Heart left ventricle (tissue), 16 donors: ENCODE measurements around the gene ACSS3. TPM values are rescaled to one million over a fixed set of nuclear protein-coding genes. Genes with fewer than 3 reads are reported as not detected.

Experiments used
- ATAC-seq, 4 donors: fragments of 200-7000 bp; cut with Tn5 transposase; one replicate each; pipeline ENCODE4 v1.9.1; 2020 to 2022; ENCODE audit warnings: moderate library complexity in 4 of 4, mild to moderate bottlenecking in 3 of 4, moderate number of reproducible peaks in 1 of 4
- DNase-seq, 5 donors: peaks; one replicate each; pipeline ENCODE4 v3.0.0-alpha.2; 2020
- H3K27ac ChIP-seq, 12 donors: fragments of 200-600 bp; sonication (generic) in 4 of 12; one replicate each; pipeline versions ENCODE4 v1.5.0 to v1.8.0; 2016 to 2022; ENCODE audit warnings: mild to moderate bottlenecking in 2 of 12
- H3K27me3 ChIP-seq, 9 donors: fragments of 200-600 bp; sonication (generic) in 2 of 9; one replicate each; pipeline versions ENCODE4 v1.5.1 to v1.8.0; 2016 to 2022; ENCODE audit warnings: mild to moderate bottlenecking in 3 of 9
- H3K36me3 ChIP-seq, 9 donors: fragments of 200-600 bp; sonication (generic) in 2 of 9; one replicate each; pipeline versions ENCODE4 v1.5.0 to v1.8.0; 2018 to 2022; ENCODE audit warnings: mild to moderate bottlenecking in 2 of 9
- H3K4me1 ChIP-seq, 12 donors: fragments of 200-600 bp; sonication (generic) in 4 of 12; one replicate each; pipeline versions ENCODE4 v1.5.0 to v1.8.0; 2016 to 2022; ENCODE audit warnings: mild to moderate bottlenecking in 3 of 12
- H3K4me3 ChIP-seq, 12 donors: fragments of 200-600 bp; sonication (generic) in 4 of 12; one replicate each; pipeline versions ENCODE4 v1.5.0 to v1.8.0; 2017 to 2022; ENCODE audit warnings: mild to moderate bottlenecking in 9 of 12, moderate library complexity in 4 of 12
- H3K9me3 ChIP-seq, 12 donors: fragments of 200-600 bp; sonication (generic) in 4 of 12; one replicate each; pipeline versions ENCODE4 v1.5.0 to v1.8.0; 2016 to 2022; ENCODE audit warnings: mild to moderate bottlenecking in 1 of 12
- POLR2A ChIP-seq, 2 donors: fragments of 450-650 bp; IDR thresholded peaks; one replicate each; pipeline ENCODE4 v1.6.1; 2017; ENCODE audit warnings: antibody characterized with exemption in 2 of 2, mild to moderate bottlenecking in 2 of 2, moderate library complexity in 2 of 2
- WGBS, 4 donors: extraction: QIAGEN DNeasy Blood & Tissue Kit in 2 of 4; methylation state at CpG; one replicate each; pipeline versions ENCODE4 v1.1.5 to v1.1.7; 2013 to 2018; 5-methylcytosine and 5-hydroxymethylcytosine counted together
- intact Hi-C, 10 donors: fragments of 100-400 bp; cut with DNase I; formaldehyde crosslinking; loops; one replicate each; pipeline versions ENCODE4 v1.11.1 to v1.14.2; 2022
- polyA plus RNA-seq, 2 donors: library from polyadenylated mRNA; stranded (reverse); fragments of 200-250 nt; gene quantifications; one replicate each; pipeline ENCODE4 v1.2.3, GENCODE V29; 2013
- total RNA-seq, 9 donors: library from RNA; depleted of rRNA in 2 of 9; stranded (reverse); fragments of >200 nt in 2 of 9; fragmentation: NEBNext Ultra II Directional in 3 of 9; extraction: Animal tissue kit (Norgen Biotek cat#: 25700) in 3 of 9; gene quantifications; one replicate each; pipeline versions ENCODE4 v1.1.0 to v1.2.4, GENCODE V29; 2016 to 2023
- TF ChIP-seq, protein P1 (sequence below), 12 donors: fragments of 200-600 bp; sonication (generic) in 4 of 12; IDR thresholded peaks; one replicate each; pipeline versions ENCODE4 v1.5.0 to v1.8.0; 2018 to 2022; ENCODE audit warnings: antibody characterized with exemption in 12 of 12, mild to moderate bottlenecking in 5 of 12
- donor health status: ischemic (EF 13 %, LVEDD 7.1; RV severe dilation, severe dysfunction).
- donor health status: healthy with polysubstance abuse.
- donor health status: DM: no; HTN: yes; CAD: no.
- donor health status: DM: no; HTN: no; CAD: no.
- donor health status: ischemic (EF 25% LVEDD 6.9; RV normal size, moderate dysfunction).
- donor health status: ischemic (EF 25% LVEDD 5.7; RV mildly dilated, moderate dysfunction).
- donor health status: healthy.
- donor health status: DM: yes; HTN: yes; CAD: no.
- donor health status: ischemic (EF 35%, LVEDD 5.7; RV mildly dilated, moderate dysfunction).
- donor health status: nonischemic (EF 11% LVEDD 7.7; RV severe dilation, severe dysfunction).
- donor health status: DM: yes; HTN: yes; CAD: no.
- donor health status: PGD.
- donor health status: ischemic (EF 29% LVEDD 5.4; RV normal size, mild dysfunction).
- donor health status: nonischemic (EF 23%, LVEDD 6.1; RV moderate dilation, normal function).

ACSS3 gene
- total and polyA plus RNA-seq, 11 donors, result 8.6 to 36.0 (median 27.5) TPM

DNA sequence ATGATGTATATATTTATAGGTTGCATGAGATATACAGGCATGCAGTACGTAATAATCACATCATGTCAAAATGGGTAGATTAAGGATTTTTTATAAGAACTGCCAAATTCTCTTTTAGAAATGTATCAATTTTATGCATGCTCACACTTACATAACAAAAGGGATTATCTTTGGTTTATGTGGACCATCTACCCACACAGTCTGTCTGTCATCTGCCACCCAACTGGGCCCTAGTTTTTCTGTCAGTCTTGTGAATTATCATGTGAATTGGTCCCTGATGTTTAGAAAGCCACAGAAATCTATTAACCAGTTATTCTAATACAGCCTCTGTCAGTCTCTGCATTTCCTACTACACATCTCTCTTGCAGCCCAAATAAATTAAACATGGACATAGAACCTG lies 133.4 kb downstream of the ACSS3 start:
- no peaks in the 10 kb centered on the region for H3K27me3 ChIP-seq
- H3K36me3 ChIP-seq, result peaks cover 0 to 12% (median 0%) of the 10 kb centered on the region in 9 donors
- DNase-seq (no peak), ATAC-seq (no peak)
- no peak overlapping the region for H3K27ac ChIP-seq
- H3K9me3 ChIP-seq, result no peaks in the 10 kb centered on the region
- intact Hi-C loops, result no loop called here
- peaks cover 0 to 34% (median 13%) of the 10 kb centered on the region in 12 donors for H3K4me1 ChIP-seq
- TF ChIP-seq, protein P1, sequence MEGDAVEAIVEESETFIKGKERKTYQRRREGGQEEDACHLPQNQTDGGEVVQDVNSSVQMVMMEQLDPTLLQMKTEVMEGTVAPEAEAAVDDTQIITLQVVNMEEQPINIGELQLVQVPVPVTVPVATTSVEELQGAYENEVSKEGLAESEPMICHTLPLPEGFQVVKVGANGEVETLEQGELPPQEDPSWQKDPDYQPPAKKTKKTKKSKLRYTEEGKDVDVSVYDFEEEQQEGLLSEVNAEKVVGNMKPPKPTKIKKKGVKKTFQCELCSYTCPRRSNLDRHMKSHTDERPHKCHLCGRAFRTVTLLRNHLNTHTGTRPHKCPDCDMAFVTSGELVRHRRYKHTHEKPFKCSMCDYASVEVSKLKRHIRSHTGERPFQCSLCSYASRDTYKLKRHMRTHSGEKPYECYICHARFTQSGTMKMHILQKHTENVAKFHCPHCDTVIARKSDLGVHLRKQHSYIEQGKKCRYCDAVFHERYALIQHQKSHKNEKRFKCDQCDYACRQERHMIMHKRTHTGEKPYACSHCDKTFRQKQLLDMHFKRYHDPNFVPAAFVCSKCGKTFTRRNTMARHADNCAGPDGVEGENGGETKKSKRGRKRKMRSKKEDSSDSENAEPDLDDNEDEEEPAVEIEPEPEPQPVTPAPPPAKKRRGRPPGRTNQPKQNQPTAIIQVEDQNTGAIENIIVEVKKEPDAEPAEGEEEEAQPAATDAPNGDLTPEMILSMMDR (IDR thresholded peaks at IDR 0.05), result no peak
- no peak for TF ChIP-seq POLR2A (IDR thresholded peaks at IDR 0.05)
- no peak overlapping the region for H3K4me3 ChIP-seq
- WGBS, 4 donors, result 79 to 98% (median 95%) methylated on average over 1 of the region's 1 CpG

DNA sequence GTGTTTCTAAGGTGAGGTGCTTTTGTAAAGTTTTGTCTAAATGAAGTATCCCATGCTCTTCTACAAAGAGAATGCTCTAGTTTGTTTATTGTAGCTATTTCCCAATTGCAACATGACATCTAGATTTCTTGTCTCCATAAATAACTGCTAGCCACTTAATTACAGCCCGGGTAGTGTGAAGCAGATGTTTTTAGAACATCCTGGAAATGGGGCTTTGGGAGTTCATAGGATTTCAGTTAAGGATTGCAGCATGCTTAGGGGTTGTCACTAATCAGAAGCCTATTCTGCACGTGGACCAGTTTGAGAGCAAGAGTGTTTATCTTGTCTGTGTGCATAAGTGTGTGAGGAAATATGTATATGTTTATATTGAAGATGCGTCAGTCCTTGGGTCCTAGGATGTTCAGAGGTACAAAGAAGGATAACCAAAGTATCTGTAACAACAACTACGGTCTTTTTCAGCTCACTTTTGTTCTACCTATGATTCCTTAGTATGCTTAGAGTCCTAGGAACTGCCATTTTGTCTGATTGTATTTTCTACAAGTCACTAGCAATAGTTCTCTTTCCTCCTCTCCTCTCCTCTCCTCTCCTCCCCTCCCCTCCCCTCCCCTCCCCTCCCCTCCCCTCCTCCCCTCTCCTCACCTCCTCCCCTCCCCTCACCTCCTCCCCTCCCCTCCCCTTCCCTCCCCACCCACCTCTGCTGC lies 135.3 kb downstream of the ACSS3 start:
- H3K36me3 ChIP-seq, result peaks cover 0 to 25% (median 0%) of the 10 kb centered on the region in 9 donors
- ATAC-seq (no peak), DNase-seq (no peak)
- TF ChIP-seq, protein P1 (IDR thresholded peaks at IDR 0.05), result no peak
- intact Hi-C loops, result no loop called here
- peaks cover 0 to 25% (median 12%) of the 10 kb centered on the region in 12 donors for H3K4me1 ChIP-seq
- H3K27me3 ChIP-seq, result no peaks in the 10 kb centered on the region
- 53 to 67% (median 61%) methylated on average over 4 of the region's 4 CpGs for WGBS, 4 donors
- H3K27ac ChIP-seq, result no peak overlapping the region
- H3K9me3 ChIP-seq, result no peaks in the 10 kb centered on the region
- H3K4me3 ChIP-seq, result no peak overlapping the region

DNA sequence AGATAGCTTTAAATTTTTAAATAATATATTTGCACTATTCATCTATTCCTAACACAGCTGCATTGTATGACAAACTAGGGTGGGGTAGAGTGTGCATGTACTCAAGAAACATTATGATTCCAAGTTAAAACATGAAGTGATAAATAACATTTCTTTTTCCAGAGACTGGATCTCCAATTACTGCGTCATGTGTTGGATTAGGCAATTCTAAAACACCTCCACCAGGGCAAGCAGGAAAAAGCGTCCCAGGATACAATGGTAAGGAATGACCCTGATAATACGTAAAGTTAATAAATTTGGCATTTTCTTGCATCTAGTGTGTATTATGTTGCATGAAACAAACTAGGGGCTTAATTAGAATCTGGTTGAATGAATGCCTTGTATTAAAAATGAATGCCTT lies 138.9 kb downstream of the ACSS3 start:
- 87 to 94% (median 89%) methylated on average over 3 of the region's 3 CpGs for WGBS, 4 donors
- no peak overlapping the region for H3K4me3 ChIP-seq

DNA sequence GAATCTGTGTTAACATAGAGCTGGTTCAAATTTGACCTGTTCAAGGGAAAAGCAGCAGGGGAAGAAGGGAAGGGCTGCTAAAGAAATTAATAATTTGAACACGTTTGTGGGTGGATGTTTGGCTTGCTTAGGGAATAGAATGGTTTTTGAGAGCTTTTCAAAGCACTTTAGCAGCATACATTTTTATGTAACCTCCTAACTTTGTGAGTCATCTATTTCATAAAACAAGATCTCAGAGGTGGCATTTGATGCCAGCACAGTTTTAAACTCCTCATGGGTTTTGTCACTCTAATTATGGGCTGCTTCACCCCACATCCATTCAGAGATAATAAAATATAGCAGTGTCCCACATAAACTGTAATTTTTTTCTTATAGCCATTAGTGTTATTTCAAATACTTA lies 143.8 kb downstream of the ACSS3 start:
- Histone ChIP-seq H3K27ac (no peak overlapping the region), H3K4me3 (no peak overlapping the region), H3K4me1 (peaks cover 0 to 6% (median 0%) of the 10 kb centered on the region in 12 donors), H3K36me3 (peaks cover 0 to 27% (median 0%) of the 10 kb centered on the region in 9 donors), H3K27me3 (no peaks in the 10 kb centered on the region), H3K9me3 (no peaks in the 10 kb centered on the region)
- WGBS, 4 donors, result 33 to 50% (median 46%) methylated on average over 1 of the region's 1 CpG
- intact Hi-C loops, result no loop called here
- TF ChIP-seq, protein P1 (IDR thresholded peaks at IDR 0.05), result no peak
- no peak for TF ChIP-seq POLR2A (IDR thresholded peaks at IDR 0.05)
- DNase-seq (no peak), ATAC-seq (no peak)

More for the DNA sequence above, 138.9 kb downstream of the ACSS3 start:
- Histone ChIP-seq H3K9me3 (no peaks in the 10 kb centered on the region), H3K27ac (no peak overlapping the region), H3K36me3 (peaks cover 0 to 32% (median 0%) of the 10 kb centered on the region in 9 donors), H3K27me3 (no peaks in the 10 kb centered on the region), H3K4me1 (peaks cover 0 to 8% (median 0%) of the 10 kb centered on the region in 12 donors)
- DNase-seq, result no peak
- TF ChIP-seq, protein P1 (IDR thresholded peaks at IDR 0.05), result no peak
- TF ChIP-seq POLR2A (IDR thresholded peaks at IDR 0.05), result no peak
- no peak for ATAC-seq
- intact Hi-C loops, result no loop called here
